HEK293T (cell line): Measurements from ENCODE around the gene ZNF644.

Experiments used
- CTCF ChIA-PET: fragments of 350-600 bp; formaldehyde crosslinking; extraction: SDS; loops from one replicate; lab custom pipeline; 2021; ENCODE audit warnings: antibody characterized with exemption, inconsistent platforms; lab: Yijun Ruan, JAX
- POLR2A ChIA-PET: fragments of 350-600 bp; formaldehyde crosslinking; extraction: SDS; loops from one replicate; lab custom pipeline; 2020; ENCODE audit warnings: antibody characterized with exemption, inconsistent platforms; lab: Yijun Ruan, JAX
- DNase-seq: peaks from one replicate; pipeline ENCODE4 v3.0.0; 2012; ENCODE audit warnings: mixed read lengths; ENCODE audit errors: extremely low spot score
- ARNT ChIP-seq: fragments of 450-650 bp; IDR thresholded peaks from 2 replicates; pipeline ENCODE4 v1.6.1; 2017; ENCODE audit warnings: mild to moderate bottlenecking
- BHLHE40 ChIP-seq: fragments of 450-650 bp; IDR thresholded peaks from 2 replicates; pipeline ENCODE4 v1.6.1; 2016; ENCODE audit warnings: mild to moderate bottlenecking, moderate library complexity, borderline replicate concordance
- CTBP1 ChIP-seq: fragments of 450-650 bp; IDR thresholded peaks from 2 replicates; pipeline ENCODE4 v1.6.1; 2016; ENCODE audit warnings: borderline replicate concordance
- ELF4 ChIP-seq: fragments of 450-650 bp; IDR thresholded peaks from 2 replicates; pipeline ENCODE4 v1.6.1; 2017; ENCODE audit warnings: antibody characterized with exemption
- FOXA1 ChIP-seq: fragments of 450-650 bp; IDR thresholded peaks from 2 replicates; pipeline ENCODE4 v1.6.1; 2016; ENCODE audit warnings: mild to moderate bottlenecking
- FOXK2 ChIP-seq: fragments of 450-650 bp; IDR thresholded peaks from 2 replicates; pipeline ENCODE4 v1.6.1; 2016; ENCODE audit warnings: mild to moderate bottlenecking
- FOXM1 ChIP-seq: fragments of 450-650 bp; IDR thresholded peaks from 2 replicates; pipeline ENCODE4 v1.6.1; 2017; ENCODE audit warnings: mild to moderate bottlenecking, borderline replicate concordance
- HDGF ChIP-seq: fragments of 450-650 bp; IDR thresholded peaks from 2 replicates; pipeline ENCODE4 v1.6.1; 2017; ENCODE audit warnings: antibody characterized with exemption, borderline replicate concordance
- L3MBTL2 ChIP-seq: fragments of 450-650 bp; conservative IDR thresholded peaks from 2 replicates; pipeline ENCODE4 v1.6.1; 2016; ENCODE audit warnings: mild to moderate bottlenecking
- LEF1 ChIP-seq: fragments of 450-650 bp; IDR thresholded peaks from 2 replicates; pipeline ENCODE4 v1.6.1; 2017; ENCODE audit warnings: mild to moderate bottlenecking, borderline replicate concordance
- PKNOX1 ChIP-seq: fragments of 450-650 bp; IDR thresholded peaks from 2 replicates; pipeline ENCODE4 v1.6.1; 2016
- SP1 ChIP-seq: fragments of 450-650 bp; IDR thresholded peaks from 2 replicates; pipeline ENCODE4 v1.6.1; 2017
- SUZ12 ChIP-seq: fragments of 450-650 bp; IDR thresholded peaks from 2 replicates; pipeline ENCODE4 v1.6.1; 2016; ENCODE audit warnings: mild to moderate bottlenecking
- ZNF384 ChIP-seq: fragments of 450-650 bp; IDR thresholded peaks from 2 replicates; pipeline ENCODE4 v1.6.1; 2016

The ZNF644 gene

GRCh38 chr1:90876101-90876500, 145.7 kb downstream of the ZNF644 start:
- no peak for DNase-seq
- CTCF ChIA-PET = no interaction called here
- POLR2A ChIA-PET = no interaction called here
- TF ChIP-seq SUZ12 (no peak), CTBP1 (no peak), ZNF384 (no peak), LEF1 (no peak), FOXK2 (no peak), FOXM1 (no peak), HDGF (no peak), FOXA1 (no peak), BHLHE40 (no peak), ELF4 (no peak), ARNT (no peak), L3MBTL2 (no peak), SP1 (no peak), PKNOX1 (no peak)
